HG02571 (cell line): ENCODE data around the gene MYO16.
"Not testable (repeated sequence)": the region's sequence is repeated elsewhere in the genome, so short reads cannot be mapped to it uniquely, and the experiment has no call there.

Experiments
- ATAC-seq: cut with Tn5 transposase; IDR thresholded peaks from one replicate; pipeline ENCODE4 v1.9.1; 2021; ENCODE audit warnings: mild to moderate bottlenecking, moderate library complexity; ENCODE audit not compliant: unreplicated experiment

Gene MYO16

DNA sequence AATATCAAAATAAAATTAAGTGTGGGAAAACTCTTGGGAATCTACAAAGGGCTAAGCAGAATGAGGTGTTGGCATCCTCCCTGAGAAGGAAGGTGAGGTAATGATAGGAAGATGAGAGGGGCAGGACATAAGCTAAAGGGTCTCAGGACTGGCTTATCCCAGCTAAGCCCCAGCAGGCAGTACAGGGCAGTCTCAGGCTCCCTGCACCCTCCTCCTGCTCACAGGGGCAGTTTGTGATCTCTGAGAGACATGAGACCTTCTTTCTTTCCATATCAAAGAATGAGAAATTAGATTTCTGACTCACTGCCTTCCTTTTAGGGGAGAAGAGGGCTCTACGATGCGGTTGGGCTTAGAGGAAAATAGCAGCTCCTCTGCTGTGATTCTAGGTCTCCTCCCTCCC lies 586.0 kb downstream of the MYO16 start:
- ATAC-seq = no peak

DNA sequence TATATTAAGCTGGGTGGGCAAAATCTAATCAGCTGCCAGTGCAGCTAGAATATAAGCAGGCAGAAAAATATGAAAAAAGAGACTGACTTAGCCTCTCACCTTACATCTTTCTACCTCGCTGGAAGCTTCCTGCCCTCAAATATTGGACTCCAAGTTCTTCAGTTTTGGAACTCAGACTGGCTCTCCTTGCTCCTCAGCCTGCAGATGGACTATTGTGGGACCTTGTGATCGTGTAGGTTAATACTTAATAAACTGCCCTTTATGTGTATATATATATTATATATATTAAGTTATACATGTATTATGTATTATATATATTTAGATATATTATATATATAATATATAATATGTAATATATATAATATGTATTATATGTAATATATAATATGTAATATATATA lies 588.1 kb downstream of the MYO16 start:
- not testable (repeated sequence) for ATAC-seq

DNA sequence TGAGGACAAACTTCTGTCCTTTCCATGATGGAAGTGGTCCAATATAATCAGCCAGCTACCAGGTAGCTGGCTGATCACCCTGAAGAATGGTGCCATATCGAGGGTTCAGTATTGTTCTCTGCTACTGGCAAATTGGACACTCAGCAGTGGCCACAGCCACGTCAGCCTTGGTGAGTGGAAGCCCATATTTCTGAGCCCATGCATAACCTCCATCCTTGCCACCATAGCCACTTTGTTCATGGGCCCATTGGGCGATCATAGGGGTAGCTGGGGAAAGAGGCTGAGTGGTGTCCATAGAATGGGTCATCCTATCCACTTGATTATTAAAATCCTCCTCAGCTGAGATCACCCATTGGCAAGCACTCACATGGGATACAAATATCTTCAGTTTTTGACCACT lies 591.2 kb downstream of the MYO16 start:
- no peak for ATAC-seq

DNA sequence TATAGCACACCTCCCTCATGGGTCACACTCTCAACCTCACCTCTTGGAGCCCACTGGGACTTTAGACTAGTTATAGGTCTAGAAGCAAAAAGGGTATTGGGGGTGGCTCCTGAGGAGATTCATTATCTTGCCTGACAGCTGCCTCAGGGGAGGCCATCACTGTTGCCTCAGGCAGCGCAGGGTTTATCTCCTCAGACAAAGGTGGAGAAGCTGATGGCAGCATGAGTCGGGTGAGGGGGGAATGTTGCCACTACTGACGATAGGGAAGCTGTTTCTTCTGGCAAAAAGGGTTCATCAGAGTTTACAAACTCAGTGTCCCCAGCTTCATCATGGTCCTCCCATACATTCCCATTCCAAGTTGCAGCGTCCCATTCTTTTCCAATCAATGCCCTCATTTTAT lies 594.6 kb downstream of the MYO16 start:
- no peak for ATAC-seq

DNA sequence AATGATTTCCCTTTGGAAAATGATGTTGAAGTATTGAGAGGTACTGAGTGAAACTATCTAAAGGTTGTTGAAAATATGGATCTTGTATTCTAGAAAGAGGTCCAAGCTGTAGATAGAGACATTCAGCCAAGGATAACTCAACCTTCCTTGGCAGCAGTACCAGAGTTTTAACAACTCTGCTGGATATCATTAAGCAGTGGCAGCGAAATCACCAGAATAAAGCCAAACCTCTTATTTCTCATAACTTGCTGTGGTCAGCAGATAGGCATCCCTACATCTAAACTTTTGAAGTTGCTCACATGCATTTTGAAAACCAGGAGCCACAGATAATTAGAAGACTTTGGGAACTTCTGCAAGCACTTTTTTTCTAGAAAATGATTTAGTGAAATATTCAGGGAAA lies 597.2 kb downstream of the MYO16 start:
- no peak for ATAC-seq

DNA sequence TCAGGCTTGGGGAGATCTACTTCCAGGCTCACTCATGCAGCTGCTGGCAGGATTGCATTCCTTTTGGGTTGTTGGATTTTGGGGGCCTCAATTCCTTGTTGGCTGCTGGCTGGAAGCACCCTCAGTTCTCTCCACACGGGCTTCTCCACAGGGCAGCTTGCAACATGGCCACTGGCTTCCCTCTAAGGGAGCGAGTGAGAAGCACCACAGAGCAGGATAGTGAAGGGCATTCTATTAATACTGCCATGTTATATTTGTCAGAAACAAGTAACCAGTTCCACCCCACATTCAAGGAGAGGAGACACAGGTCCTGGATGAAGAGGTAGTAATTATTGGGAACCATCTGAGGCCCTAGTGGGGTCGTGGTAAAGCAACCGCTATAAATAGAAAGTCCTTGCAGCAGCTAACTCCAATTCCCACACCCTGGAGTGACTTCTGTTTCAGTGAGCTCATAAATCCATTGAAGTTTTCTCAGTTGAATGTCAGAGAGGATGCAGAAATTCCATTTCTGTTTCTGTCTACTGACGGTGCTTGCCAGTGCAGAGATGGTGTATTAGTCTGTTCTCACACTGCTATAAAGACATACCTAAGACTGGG lies 598.0 kb downstream of the MYO16 start:
- no peak for ATAC-seq

DNA sequence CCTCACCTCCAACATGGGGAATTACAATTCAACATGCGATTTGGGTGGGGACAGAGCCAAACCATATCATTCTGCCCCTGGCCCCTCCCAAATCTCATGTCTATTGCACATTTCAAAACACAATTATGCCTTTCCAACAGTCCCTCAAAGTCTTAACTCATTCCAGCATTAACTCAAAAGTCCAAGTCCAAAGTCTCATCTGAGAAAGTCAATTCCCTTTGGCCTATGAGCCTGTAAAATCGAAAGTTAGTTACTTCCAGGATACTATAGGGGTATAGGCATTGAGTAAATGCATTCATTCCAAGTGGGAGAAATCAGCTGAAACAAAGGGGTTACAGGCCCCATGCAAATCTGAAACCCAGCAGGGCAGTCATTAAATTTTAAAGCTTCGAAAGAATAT lies 598.8 kb downstream of the MYO16 start:
- ATAC-seq = no peak

DNA sequence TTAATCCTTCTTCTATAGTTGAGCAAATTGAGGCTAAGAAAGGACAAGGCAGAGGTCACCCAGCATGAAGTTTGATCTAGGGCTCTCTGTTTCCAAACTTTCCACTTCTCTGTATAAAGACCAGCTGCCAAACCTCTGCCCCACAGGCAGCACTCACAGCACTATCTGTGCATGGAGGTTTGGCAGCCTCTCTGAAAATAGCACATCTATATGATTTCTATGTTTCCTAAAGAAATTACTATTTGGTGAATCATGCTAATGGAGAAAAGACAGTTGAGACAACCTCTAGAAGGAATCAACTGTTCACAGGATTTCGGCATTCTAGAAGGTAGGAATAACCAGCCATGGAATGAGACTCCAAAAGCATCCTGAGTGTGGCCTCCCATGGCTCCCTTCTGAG lies 602.5 kb downstream of the MYO16 start:
- no peak for ATAC-seq

DNA sequence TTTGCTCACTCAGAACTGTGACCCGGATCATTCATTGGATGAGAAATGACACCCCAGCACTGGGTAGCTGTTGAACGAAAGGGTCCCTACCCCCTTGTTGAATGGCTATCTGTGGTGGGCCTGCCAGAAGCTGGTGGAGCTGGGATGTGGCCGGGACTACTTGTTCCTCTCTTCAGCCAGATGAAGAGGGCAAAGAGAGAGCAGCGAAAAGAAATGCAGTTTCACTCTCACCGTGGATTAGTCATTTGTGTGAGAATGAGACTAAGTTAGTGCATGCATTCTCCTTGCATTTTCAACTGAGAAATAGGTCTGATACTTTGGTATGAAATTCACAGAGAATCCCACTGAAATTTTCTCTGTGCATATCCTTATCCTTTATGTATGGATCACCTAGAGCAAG lies 603.9 kb downstream of the MYO16 start:
- no peak for ATAC-seq

DNA sequence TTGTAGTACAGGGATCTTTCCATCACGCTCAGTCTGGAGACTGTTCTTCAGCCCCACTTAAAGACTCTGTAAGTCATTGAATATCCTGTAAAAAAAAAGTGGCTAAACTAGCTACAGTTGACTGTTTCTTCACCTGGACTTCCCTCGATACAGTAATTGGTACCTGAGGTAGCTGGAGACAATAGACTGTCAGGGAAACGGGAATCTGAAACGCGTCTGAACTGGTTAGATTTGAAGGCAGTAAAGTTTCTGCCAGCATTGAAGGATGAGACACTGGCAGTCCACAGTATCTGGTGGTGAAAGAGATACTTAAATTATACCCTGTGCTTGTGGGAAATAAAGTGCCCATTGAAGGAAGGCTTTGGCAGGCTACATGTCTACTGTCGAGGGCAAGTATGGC lies 606.5 kb downstream of the MYO16 start:
- no peak for ATAC-seq

DNA sequence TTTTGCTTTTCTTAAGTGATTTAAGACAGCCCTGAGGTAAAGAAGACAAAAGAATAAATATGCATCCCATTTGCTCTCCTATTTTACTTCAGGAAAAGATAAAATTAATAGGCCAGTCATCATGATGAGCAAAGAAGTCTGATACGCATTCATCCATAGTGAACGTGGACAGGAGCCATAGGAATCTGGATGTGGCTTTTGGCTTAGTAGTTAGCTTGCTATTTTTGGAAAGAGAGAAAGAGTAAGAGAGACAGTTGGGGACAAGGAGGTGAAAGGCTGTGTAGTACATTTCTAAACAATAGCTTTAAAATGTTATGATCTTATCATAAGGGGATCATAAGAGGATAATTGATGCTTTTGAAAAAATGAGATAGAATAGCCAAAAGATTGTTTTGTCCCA lies 611.7 kb downstream of the MYO16 start:
- no peak for ATAC-seq

DNA sequence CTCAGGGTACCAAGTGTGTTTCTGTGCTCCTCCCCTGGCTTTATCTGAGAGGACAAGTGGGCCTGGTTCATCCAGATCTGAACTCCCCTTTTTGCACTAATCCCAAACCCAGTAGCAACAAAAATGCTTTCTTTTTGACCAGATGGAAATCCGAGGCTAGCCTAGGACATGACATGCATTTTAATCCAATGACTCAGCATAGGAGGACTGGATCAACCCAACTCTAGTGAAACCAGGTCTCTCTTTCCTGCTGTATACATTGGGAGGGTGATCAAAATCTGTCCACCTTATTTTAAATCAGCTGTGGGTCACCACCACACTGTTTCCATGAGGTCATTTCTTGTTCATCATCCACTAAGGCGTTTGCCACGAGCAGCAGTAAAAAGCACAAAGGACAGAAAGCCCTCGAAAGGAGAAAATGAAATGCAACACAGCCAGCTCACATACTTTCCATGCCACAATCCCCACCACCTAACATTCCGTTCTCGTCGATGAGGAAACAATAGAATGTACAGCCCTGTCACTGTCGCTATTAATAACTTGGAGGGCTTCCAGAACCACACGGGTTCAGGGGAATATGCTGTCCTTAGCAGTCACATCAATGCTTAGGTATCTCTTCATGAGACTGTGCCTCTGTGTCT lies 614.0 kb downstream of the MYO16 start:
- ATAC-seq = no peak

DNA sequence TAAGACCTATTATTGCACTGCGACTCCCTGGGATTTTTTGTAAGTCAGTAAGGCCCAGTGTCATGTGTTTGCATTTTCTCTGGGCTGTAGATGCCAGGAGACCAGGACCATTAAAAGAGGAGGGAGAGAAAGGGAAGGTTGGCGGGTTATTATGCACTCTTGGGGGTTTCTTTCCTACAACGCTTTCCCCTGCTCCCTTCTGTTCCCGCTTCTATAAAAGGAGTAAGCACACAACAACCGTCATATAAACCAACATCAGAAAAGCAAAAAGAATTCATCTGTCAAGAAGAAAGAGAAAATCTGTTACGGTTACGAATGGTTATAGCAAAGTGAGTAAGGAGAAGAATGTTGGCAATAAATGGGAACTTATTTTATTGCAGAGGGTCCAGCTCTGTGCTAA lies 615.2 kb downstream of the MYO16 start:
- no peak for ATAC-seq

DNA sequence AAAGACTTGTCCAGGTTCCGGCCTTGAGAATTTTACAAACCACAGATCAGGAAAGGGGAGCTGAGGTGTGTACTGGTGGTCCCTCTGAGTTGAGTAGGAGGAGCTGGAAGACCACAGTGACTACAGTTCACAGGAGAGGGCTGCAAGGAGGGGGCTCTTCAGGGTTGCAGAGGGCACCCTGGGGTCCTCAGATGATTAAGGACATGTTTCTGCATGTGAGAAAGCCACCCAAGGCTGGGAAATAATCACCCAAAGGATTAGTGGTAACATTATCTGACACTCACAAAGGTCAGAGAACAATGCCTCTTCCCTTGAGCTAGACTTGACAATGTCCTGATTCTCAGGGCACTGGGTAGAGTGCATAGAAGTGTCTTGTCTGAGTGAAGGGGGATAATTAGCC lies 616.6 kb downstream of the MYO16 start:
- no peak for ATAC-seq

DNA sequence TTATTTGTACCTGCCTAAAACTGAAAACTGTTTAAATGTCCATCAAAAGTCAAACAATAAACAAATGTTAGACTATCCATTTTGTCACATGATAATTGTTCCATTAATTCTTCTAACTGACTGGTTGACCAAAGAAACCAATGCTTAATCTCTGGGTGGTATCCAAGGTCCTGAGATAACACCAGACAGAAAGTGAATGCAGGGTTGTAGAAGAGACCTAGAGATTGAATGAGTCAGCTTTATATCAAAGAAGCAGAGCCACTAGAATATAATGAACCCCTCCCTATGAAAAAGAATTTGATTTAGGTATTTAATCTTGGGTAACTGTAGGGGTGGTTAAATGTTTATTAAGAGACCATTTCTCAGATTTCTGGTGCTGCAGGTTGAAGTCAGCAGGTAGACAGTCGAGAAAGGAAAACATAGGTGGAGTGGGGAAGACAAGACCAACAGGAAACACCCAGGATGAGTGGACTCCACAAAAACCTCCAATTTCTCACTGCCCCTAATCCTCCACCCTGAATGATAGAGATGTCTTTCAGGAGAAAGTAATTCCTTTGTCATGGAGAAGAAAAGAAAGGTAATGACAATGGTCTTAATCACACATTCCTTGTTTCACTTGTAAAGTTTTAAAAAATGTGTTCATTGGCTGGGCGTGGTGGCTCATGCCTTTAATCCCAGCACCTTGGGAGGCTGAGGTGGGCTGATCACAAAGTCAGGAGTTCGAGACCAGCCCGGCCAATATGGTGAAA lies 620.5 kb downstream of the MYO16 start:
- no peak for ATAC-seq

DNA sequence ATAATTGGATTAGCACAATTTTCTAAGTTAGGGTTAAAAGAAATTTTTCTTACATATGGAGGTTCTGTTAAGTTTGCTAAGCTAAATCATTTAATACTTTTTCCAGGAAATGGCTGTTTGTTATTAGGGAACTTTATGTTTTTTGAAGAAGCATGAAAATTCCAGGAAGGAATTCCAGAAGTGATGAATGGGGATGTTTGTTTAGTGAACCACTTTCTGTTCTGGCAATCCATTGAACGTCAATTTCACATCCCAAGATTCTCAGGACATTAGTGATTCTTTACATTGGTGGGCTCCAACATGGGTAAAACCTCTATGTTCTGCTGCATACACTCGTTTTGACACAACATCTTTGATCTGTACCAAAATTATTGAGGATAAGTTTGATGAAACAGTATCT lies 622.5 kb downstream of the MYO16 start:
- no peak for ATAC-seq

DNA sequence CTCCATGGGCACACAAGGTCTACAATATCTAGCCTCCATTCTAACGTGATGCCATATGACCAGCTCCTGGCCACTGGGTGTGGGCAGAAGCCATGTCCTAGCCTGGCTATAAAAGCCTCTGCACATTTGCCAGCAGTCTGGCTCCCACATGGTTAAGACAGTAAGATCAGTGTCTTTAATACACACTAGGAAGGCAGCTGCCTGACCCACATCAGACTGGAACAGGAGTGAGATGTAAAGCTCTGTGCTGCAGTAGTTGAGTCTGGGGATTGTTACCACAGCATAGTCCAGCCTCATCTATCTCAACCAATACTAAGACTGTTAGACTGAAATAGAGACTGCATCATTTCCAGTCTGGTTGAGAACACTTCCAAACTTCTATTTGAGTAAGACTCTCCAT lies 623.9 kb downstream of the MYO16 start:
- no peak for ATAC-seq

DNA sequence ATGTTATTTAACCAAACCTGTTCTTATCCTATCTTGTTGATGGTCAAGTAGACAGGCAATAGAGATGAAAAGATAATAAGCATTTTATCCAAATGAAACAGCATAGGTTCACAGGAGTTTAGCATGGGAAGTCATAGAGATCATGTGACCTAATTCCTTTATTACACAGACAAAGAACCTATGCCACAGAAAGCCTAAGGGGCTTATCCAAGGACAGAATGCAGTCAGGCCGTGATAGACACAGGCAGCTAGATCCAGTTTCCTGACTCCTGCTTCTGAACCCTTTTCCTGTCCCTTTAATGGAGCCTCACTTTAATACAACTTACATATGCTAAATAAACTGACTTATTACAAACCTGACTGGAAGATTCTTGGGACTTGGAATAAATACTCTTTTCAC lies 624.9 kb downstream of the MYO16 start:
- no peak for ATAC-seq

DNA sequence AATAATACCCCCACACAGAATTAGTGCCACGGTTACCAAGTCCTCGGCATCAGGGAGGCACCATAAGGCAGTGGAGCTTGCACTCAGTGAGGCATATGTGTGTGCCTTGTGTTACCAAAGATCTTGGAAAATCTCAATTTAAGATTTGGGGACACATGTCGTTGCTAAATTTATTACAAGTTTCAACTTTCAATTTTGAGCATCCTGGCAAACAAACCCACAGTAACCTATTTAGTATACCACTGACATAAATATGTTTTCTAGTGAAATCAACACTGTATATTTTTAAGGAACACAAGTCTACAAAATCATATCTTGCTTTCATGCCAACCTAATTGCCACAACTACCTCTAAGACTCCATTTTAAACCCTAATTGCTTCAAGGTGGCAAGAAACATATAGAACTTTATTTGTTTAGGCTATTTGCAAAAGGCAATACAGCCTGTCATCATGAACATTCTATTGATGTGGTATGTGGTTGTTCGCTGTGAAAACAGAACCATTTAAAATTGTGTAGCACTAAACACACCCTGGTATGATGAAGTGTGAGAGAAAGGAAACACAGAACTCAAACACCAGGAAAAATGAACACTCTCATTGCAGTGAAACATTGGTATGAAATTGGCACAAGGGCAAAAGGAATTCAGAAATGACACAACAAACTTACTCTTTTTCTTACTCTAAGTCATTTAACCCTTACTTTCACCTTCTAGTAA lies 625.9 kb downstream of the MYO16 start:
- ATAC-seq = no peak

DNA sequence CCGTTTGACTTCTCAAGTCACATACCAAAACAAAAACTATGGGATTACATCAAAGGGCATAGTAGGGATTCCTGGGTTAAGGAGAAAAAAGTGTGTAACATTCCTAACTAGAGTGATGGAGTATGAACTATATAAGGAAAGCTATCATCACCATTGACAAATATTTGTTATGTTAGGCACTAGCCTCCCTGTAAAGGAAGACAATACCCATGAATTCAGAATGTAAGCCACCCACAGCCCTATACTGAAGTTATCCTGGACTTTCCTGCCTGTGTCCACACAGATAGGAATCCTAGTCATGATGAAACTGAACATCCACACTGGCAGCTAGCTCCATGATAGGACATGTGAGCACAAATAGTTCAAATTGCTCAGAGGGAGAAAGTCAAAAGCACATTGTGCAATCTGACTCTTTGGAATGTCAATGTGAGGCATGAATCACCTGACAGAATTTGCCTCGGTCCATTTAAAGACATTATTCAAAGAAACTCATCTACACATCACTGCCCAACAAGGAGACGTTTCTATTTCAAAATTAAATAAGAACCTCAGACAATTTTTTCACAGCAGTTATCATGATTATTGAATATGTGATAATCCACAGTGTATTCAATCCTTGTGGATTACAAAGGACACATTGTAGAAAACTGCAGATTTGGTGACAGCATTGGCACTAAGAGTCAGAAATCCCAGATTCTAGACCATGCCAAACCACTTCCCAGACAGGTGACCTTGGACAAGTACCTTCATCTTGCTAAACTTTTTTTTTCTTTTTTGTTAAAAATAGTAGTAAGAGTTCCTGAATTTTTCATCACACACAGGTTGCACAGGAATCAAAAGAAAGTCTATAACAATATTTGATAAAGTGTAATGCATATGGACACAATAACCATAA lies 627.7 kb downstream of the MYO16 start:
- ATAC-seq = no peak
